Stimulated activated CD4-positive, alpha-beta T cell treated with anti-CD3 and anti-CD28 coated beads, Interleukin-15, amount 100 ng/mL, for 24 hours (primary cell): ENCODE data around the gene CADM2.
"Not testable (repeated sequence)": the region's sequence is repeated elsewhere in the genome, so short reads cannot be mapped to it uniquely, and the experiment has no call there.

Experiments
- DNase-seq: peaks from one replicate; pipeline ENCODE4 v3.0.0-alpha.2; 2020

CADM2 gene

DNA sequence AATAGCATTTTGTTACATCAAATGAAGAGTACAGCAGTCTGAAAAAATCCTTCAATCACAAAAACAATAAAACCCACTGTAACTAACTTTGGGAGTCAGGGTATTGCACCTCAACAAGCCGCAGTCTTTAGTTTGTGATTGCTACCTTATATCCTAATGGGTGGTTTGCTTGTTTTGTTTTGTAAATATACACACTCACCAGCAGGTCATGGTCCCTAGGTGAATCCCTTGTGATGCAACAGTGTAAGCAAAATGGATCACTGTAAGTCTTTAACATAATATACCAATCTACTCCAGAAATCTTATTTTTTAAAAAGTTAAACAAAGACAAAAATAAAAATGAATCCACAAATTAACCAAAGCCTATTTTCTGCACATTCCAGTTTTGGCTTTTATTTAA is 749.5 kb downstream of the CADM2 start:
- DNase-seq, result not testable (repeated sequence)

DNA sequence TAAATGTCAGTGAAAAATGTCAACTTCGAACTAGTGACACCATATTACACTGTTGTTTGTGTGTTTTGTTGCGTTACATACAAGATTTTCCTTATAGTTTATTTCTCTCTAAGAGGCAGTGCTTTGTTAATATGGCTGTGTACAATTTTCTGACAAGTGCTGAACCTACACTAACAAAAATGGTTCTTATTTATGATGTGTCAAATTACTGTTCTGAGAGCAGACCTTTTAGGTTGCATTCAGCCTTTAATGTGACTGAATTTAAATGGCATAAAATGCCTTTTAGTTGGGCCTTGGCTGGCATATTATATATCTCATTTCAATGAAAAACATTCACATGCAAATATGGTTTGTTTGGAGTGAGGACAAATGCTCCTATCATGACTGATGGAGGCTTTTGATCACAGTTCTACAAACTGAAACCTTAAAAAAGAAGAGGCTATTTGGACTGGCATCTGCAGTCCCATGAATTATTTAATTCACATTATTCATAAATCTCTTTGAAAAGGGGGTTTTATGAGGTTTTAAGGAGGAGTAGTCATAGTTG is 750.6 kb downstream of the CADM2 start:
- no peak for DNase-seq

DNA sequence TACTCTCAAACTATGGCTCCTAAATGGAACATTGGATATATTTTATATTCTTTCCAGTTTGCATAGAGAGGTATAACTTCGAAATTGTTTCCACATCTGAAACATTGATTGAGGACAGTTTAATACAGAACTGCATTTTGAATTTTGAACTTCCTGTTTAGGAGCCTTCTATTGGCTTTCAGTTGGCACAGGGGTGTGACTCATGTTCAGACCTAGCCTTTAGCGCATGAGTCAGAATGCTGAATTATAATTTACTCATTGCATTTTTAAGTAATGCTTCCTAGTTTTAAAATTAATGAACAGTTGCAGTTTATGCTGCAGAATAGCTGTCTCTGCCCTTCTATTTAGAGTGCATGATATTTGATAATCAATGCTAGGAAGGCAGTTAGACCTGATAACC is 751.7 kb downstream of the CADM2 start:
- no peak for DNase-seq

DNA sequence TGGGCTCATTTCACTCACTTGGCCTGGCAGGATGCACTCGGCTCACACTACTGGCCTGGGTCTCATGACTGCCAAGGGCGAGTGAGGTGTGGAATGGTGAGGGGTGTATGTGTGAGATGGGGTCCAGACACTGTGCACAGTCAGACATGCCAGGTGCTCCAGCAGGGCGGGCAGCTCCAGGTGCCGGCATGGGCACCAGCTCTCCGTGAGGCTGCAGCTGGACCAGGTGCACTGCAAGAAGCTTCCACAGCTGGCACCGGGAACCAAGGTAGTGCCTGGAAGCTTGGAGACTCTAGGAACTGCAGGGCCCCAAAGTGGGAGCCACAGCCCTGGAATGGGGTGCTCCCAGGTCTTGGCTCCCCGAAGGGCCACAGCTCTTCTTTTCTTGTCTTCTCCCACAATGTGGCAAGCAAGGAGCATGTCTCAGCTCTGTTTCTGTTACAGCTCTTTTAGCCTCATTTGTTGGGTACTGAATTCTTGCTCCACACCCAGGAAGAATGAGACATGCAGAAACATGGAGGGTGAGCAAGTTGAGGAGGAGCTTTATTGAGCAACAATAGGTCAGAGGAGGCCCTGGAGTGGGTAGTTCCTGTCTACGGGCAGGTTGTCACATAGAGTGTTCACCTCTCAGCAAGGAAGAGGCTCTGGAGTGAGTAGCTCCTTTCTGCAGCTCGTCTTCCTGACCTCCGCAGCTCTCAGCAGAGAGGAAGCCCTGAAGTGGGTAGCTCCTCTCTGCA is 762.8 kb downstream of the CADM2 start:
- no peak for DNase-seq

DNA sequence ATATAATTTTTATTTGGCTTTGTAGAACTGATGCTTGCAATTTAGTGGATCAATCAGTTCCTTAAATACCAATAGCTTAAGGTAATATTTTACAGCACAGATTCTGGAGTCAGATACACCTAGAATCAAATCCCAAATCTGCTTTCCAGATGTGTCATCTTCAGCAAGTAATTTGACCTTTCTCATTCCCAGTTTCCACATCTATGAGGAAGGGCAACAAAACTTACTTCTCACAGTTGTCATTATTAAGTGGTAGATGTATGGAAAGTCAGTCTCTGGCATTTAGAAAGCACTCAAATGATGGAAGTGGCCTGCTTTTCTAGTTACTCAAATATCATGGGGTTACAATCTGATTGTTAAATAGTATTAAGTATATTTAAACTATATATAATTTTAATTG is 767.0 kb downstream of the CADM2 start:
- DNase-seq, result no peak

DNA sequence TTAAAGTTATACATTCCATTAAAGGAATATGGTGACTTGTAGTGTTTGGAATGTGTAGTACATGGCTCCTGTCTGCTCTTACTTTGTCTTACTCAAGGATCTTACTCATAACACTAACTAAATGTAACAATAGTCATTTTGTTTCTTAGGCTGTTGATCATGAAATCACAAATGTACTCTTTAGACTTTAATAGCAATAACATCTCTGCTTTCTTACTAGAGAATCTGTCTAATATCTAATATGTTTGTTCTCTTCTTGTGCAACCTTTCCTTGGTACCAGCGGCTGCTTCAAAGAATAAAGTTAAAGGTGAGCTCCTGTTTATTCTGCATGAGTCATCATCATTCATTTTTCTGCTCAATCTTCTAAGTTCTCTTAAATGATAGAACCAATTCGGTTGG is 767.5 kb downstream of the CADM2 start:
- no peak for DNase-seq

DNA sequence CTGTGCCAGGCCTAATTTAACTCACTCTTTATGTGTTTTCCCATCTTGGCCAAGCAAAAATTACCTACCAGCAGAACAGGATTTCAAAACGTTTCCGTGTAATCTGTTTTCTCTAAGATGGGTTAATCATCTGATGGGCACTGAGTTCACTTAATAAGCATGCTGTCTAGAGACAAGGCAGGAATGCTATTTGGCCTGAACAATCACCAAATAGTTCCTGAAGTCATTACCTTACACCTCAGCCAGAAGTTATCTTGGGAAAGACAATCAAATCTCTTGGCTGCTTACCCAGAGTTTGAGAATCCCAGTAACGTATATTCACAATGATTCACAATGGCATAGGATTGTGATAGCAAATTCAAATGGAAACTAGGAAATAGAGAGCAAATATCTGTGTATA is 779.1 kb downstream of the CADM2 start:
- DNase-seq, result no peak

DNA sequence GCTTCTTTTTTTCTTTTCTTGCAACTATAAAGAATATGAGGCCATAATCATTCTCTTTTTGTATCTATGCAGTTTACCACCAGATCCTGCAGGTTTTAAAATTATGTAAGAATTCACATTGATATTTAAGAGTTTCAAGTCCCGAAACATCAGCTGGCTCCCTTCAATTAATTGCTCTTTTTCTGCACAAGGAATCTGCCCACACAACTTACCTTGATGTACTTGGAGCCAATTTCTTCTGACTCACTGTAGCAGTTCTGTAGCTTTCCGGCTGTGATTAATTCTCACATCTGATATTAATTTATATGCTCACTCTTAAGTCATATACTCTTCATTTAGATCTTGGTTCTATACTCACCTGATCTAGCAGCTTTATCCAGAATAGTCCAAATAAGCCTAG is 781.8 kb downstream of the CADM2 start:
- DNase-seq, result no peak

DNA sequence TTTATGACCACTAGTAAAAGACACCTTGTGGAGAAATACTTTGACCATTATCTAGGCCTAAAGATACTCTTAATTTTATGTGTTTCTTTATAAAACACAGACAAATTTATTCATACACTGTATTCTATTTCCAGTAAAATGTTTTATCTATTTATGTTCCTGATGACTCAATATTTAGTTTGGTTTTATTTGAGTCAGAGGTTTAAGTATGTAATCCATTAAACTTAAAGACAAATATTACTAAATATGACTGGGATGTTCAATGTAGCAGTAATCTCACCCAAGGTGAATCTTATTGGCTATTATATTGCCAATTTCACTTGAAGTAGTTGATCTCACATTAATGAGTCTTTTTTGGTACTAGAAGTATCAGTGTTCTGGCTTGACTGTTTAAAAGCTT is 799.7 kb downstream of the CADM2 start:
- DNase-seq, result no peak

DNA sequence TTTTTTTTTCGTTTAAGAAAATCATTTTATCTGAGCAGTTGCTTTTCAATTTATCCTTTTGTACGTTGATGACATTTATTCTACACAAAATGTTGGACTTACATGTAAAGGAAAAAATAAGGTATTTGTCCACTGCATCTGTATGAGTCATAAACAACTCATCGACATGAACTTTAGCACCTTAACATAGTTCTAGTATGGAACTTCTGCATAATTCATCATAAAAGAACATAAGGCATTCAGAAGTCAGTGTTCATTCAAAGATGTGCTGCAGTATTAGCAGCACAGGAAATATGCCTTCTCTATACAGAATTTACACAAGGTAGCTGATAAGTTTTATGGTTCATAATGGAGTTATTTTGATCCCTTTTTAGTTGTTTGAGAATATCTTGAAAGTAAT is 801.6 kb downstream of the CADM2 start:
- no peak for DNase-seq

DNA sequence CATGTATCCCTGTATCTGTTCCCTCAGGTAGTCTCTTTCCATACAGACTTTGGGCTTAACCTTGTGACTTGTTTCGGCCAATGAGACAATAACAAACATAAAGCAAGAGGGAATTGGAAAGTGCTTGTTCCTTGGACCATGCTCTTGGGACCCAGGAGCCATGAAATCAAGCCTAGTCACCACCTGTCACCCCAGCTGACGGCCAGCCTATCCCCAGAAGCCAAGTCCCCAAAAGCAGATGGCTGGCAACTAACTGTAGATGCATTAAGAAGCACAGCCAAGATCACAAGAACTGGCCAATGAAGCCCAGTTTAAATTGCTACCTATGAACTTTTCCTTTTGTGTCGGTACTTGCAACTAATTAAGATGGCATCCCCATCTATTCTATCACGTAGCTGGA is 822.0 kb downstream of the CADM2 start:
- DNase-seq, result no peak

DNA sequence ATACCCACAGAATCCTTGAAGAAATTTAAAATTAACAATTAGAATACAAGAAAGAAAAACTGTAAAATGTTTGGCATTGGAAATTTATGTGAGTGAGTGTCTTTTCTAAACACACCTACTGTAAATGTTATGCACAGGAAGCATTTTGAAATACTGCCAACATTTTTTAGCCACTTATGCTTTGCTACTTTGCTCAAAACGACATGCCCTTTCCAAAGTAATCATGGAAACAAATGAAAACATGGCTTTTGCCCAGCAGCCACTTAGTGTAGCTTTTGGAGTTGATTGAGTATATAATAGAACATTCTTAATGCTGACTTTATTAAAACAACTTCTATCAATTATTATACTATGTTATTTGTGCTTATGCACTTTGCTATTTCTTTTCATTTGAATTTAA is 823.0 kb downstream of the CADM2 start:
- DNase-seq, result no peak

DNA sequence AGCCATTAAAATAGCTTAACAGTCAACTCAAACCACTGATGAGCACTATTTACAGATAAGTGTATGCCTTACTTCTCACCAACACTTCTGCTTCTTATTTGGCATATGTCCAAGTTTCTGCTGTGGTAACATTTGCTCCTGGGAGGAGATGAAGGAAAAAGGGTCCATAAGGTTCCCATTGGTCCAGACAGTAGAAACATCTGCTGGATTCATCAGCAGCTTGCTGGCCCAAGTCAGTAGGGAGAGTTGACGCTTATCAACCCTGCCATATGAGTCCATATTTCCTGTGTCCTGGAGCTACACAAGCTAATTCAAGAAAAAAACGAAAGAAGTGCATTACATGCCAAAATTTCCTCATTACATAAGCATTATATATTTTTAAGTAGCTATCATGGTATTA is 824.5 kb downstream of the CADM2 start:
- no peak for DNase-seq

DNA sequence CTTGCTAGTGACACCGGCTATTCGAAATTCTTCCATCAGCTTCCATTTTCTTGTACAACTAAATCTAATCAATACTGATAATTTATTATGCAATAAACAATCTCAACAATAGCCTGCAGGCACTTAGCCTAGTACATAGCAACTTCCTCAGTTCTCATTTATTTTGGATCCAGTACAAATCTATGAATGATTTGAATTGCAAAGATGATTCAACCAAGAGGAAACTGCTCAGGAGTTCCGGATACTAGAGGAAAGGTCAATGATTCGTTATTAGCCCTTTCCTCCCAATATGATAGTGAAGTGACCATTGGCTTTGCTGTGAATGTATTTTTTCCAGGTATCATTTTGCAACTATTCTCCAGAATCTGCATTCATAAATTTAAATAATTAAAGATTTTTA is 827.0 kb downstream of the CADM2 start:
- no peak for DNase-seq

DNA sequence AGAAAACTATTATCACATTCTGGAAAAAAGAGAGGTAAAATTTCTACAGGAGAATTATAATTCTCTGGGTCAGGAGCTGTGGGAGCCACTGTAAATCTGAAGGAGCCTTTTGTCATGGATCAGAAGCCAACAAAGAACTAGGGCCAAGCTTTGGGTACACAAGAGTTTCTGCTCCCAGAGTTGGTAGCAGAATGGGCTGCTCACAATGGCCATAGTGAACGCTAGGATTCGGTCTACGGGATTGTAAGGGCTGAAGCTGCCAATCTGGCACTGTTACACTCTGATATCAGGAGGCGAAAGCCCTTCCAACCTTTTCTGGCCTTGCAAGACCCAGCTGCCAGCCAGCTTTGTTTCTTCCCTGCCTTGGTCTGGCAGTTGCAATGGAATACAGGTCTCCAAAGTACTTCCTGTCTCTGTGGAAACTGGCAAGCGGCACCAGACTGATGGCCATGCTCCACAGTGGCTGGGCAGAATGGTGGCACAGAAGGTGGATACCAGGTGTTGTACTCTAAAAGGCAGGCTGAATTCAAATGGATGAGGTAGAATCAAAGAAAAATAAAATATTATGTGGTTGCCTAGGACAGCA is 831.7 kb downstream of the CADM2 start:
- no peak for DNase-seq

DNA sequence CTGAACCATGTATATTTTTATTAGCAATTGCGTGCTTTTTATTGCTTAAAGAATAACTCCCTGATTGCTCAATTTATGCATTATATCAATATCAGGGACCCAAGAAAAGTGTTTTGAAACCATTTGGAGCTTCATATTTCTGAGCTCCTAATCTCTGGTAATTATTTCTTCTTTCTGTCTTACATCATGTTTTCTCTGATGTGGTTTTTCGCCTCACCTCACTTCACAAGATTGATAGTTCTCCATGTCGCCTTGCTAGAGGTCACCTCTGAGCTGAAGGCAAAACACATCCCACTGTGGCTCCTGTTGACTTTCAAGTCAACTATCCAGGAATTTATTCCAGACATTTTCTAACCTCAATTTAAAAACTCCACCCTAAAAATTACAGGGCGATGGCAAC is 837.4 kb downstream of the CADM2 start:
- no peak for DNase-seq

DNA sequence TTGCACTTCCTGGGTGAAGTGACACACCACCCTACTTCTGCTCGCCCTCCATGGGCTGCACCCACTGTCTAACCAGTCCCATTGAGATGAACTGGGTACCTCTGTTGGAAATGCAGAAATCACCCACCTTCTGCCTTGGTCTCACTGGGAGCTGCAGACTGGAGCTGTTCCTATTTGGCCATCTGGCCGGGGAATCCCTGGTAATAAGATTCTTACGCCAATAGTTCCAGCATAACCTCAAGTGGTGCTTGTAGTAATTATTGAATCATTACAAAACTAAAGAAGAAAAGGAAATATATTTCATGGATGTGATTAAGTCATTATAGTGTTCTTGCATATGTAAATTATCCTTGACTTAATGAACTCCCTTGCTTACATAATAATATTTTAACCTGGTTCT is 841.9 kb downstream of the CADM2 start:
- DNase-seq, result no peak

DNA sequence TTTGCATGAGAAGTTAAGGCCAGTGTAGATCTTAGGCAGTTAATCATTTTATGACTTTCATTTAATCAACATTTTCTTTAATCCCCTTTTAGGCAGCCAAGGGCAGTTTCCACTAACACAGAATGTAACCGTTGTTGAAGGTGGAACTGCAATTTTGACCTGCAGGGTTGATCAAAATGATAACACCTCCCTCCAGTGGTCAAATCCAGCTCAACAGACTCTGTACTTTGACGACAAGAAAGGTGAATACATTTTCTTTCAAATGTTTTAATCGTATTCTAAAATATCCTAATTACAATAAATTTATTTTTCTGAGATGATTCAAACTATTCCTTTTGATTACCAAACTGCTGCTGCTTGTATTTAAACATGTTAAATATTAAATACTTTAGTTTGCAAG is 843.2 kb downstream of the CADM2 start:
- no peak for DNase-seq

DNA sequence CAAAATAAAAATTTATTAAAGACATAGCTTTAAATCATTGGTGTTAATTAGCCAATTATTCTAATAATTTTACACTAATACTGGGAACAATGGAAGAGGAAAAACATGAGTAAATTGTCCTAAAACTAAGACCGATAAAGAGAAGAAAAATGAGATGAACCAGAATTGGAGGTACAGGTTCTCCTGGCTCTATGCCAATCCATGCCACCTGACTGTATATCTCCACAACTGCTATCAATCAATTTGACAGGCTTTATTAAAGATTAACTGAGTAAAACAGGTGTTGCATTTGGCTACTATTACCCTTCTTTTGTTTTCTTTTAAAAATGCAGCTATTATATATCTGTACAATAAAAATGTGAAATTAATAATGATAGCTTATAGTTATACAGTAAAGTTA is 850.0 kb downstream of the CADM2 start:
- no peak for DNase-seq

DNA sequence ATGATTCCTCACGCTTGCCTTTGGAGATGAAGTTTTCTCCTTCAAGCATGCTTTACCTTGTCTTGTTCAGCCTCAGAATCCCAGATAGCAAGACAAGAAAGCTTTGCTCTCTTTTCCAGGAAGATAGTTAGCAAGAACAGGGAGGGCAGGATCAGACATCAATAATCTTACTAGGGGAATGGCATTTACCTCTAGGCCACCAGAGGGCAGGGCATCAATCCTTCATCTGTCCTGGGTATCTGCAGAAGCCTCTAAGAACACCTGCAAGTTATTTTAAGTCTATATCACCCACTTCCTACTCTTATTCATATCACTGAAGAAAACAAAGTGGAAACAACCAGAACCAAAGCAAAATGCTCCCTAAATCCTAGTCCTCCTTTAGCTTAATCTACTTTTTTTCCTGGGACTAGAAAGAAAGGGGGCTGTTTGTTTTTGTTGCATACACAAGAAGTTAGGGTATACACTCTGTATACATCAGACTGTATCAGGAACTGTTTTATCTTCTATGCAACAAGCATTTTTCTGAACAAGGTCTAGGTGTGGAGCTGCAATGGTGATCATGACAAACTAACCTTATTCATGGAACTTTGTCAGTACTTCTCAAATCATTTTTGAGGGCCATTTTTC is 862.5 kb downstream of the CADM2 start:
- no peak for DNase-seq

DNA sequence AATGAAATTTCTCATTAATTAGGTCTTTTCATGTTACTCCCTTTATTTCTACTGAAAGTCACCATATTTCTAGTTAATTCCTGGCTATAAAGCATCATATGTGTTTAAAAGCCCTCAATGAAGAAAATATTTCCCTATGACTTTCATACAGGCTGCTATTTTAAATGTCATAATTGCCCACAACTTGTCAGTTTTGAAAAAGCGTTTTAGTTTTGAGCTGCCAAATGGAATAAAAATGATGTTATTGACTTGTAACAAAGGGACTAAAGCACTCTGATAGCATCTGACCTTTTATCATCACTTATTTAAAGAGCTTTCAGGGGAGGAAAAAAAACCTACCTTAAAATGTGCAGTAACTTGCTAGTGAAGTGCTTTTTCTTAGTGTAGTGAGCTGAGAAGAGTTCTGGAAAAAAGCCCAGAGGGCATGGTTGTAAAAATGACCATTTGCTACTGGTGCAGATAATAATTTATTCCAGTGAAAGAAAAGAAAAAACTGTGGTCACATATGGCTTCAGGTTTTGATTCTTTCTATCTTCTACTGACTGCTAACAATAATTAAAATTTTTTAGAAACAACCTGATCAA is 877.2 kb downstream of the CADM2 start:
- no peak for DNase-seq

DNA sequence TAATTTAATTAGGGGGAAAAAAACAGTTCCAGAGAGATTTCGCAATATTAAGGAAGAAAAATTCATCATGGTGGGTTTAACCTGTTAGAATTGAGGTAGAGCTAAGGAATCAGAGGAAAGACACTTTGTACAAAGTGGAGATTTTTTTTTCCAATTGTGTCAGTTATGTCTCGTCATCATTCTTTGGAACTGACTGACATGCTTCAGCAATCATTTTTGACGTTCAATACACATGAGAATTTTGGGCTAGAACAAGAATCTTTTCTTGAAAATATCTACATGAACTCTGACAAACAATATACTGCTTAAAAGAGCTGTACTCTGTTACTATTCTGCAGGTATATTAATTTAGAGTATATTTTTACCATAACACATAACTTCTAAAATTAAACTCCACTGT is 878.6 kb downstream of the CADM2 start:
- DNase-seq, result no peak

DNA sequence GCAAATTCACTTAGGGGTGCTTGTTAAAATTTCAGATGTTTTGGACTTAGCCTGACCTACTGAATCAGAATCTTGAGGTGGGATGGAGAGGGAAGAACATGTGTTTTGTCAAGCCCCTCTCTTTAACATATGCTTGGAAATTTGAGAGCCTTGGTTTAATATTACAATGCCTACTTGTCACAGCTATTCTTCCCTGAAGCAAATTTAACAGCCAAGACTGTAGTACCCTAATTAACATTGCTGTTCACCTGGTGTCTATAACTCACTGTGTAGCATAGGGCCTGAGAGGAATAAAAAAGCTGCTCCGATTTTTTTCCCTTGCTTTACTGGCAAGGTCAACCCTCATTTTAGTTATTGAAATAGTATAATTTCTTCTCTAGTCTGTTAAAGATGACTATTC is 880.1 kb downstream of the CADM2 start:
- DNase-seq, result no peak

DNA sequence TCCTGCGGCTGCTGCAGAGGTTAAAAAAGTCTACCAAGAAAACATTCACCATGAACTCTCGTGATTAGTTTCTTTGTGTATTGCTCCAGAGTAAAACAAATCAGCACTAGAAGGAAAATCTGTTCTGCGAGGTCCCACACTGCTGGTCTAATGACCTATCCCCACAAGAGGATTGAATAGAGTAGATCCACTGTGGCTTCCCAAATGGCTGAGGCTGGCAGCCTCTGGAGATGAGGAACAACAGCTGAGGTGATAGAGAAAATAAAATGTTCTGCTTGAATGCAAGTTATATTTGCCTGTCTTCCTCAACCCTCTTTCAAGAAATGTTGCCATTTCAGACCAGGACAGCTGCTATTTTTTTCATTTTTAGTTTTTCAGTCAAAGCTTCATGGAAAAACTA is 883.3 kb downstream of the CADM2 start:
- no peak for DNase-seq
